GM18873 (cell line): ENCODE data around the gene GRB2.
A peak's percentile ranks its signal among the peaks of the same experiment; 100 is the strongest.
"Not testable (repeated sequence)": the region's sequence is repeated elsewhere in the genome, so short reads cannot be mapped to it uniquely, and the experiment has no call there.

Source experiments
- ATAC-seq: cut with Tn5 transposase; IDR thresholded peaks from one replicate; pipeline ENCODE4 v1.9.1; 2021; ENCODE audit warnings: mild to moderate bottlenecking, moderate library complexity, moderate number of reproducible peaks; ENCODE audit not compliant: unreplicated experiment, low FRiP score

Gene GRB2

DNA sequence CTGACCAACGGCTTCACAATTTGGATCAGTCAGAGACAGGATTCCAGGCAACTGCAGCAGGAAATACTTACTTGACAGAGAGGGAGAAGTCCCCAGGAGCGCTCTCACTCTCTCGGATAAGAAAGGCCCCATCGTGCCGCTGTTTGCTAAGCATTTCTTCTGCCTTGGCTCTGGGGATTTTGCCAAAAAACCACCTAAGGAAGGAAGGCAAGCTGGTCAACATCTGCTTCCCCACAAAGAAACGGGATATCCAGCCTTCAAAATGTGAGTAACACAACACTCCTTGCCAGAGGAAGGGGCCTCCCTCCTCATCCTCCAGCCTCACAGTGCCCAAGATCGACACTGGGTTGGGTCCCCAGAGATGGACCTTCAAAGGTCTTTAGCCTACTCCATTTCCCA lies 79.7 kb downstream of the GRB2 start:
- ATAC-seq = no peak

GRCh38 chr17:75325348-75325747 lies 80.1 kb downstream of the GRB2 start:
- no peak for ATAC-seq

DNA sequence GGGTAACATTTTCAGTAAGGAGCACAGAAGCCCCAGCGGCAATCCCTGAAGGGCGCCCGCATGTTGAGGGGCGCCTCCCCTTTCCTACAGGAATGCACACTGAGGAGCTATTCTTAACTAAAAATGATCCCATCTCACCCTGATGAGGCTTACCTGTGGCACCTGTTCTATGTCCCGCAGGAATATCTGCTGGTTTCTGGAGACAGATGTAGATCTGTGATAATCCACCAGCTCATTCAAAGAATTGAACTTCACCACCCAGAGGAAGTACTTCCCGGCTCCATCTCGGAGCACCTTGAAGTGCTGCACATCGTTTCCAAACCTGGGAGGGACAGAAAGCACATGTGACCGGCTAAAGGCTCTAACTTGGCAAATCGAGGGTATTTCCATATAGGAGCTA lies 84.0 kb downstream of the GRB2 start:
- ATAC-seq = no peak

GRCh38 chr17:75319904-75320691 lies 85.4 kb downstream of the GRB2 start:
- ATAC-seq = peak; percentile 45

DNA sequence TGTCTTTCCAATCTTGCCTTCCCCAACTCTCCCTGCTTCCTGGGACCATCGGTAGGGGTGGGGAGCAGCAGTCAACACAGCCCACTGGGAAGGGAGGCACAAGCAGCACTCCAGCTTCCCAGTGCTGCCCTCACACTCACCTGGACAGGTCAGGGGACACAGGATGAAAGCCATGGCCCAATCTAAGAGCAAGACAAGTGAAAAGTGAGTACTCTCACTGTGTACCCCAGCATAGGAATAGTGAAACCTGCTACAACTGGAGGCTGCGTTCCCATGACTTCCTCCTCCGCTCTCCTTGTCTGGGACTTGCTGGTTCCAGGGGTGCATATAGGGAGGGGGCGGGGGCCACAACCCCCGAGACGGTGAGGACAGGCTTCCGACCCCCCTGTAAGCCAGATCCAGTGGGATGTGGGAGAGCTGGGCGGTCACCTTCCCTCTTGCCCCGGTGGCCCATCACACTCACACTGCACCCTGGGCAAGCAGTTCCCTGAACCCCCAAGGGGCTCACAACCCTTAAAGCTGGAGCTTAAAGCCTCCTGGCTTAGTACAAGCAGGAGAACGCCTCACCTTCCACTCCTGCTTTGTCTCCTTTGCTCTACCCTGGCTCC lies 86.8 kb downstream of the GRB2 start:
- no peak for ATAC-seq

- no peak for ATAC-seq
Observed at GRCh38 chr17:75318211-75318610, 87.3 kb downstream of the GRB2 start.

DNA sequence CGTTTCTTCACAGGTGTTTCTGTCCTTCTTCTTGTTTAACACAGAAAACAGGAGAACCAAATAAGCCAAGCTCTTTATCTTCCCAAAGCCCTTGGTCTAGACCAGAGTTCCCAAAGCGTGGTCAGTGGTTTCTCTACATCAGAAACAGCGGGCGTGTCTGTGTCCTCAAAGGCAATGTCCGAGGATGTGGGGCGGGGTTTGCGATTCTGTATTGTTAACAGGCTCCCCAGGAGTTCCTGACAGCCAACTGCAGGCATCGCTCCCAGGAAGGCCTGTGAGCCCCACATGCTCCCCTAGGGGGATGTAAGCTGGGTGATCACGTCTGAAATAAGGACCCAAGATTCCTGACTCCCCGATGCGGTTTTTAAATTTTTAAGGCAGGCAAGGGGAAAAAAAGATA lies 87.8 kb downstream of the GRB2 start:
- ATAC-seq = no peak

DNA sequence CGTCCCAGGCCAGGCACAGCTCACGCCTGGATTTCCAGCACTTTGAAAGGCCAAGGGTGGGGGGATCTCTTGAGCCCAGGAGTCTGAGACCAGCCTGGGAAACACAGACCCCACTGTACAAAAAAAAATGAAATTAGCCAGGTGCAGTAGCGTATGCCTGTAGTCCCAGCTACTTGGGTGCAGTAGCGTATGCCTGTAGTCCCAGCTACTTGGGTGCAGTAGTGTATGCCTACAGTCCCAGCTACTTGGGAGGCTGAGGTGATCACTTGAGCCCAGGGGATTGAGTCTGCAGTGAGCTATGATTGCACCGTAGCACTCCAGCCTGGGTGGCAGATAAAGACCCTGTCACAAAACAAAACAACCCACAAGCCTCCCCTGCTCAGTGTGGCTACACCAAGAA lies 89.2 kb downstream of the GRB2 start:
- no peak for ATAC-seq

GRCh38 chr17:75315541-75316243 lies 89.8 kb downstream of the GRB2 start:
- no peak for ATAC-seq

DNA sequence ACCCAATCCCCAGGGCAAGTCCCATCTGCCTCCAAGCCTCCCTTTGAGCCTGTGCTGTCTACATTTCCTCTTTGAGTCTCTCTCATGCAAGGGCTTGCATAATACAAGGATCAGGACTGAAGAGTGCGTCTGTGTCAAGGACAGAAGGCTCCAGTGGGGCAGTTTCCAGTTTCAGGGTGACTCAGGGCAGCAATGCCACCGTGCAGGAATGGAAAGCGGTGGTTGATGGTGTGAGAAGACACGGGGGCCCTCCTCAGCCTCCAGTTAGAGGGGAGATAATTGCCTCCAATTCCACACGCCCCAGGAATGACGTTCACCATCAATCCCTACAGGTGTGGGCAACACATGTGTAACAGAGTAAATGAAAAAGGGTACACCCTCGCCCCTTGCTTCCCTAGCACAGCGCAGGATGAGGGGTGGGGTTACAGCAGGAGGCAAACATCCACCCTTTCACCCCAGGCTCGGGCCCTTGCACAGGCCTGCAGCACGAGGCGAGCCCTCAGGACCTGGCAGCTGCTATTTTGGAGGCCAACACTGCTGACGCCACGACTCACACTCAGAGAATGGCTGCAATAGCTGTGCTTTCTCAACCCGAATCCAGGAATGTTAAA lies 91.4 kb downstream of the GRB2 start:
- ATAC-seq = no peak

- ATAC-seq = no peak
Observed at GRCh38 chr17:75308732-75309629, 96.5 kb downstream of the GRB2 start.

- no peak for ATAC-seq
Observed at GRCh38 chr17:75307957-75308731, 97.3 kb downstream of the GRB2 start.

GRCh38 chr17:75301502-75302206 lies 103.8 kb downstream of the GRB2 start:
- ATAC-seq = no peak

- no peak for ATAC-seq
Observed at GRCh38 chr17:75301049-75301448, 104.4 kb downstream of the GRB2 start.

DNA sequence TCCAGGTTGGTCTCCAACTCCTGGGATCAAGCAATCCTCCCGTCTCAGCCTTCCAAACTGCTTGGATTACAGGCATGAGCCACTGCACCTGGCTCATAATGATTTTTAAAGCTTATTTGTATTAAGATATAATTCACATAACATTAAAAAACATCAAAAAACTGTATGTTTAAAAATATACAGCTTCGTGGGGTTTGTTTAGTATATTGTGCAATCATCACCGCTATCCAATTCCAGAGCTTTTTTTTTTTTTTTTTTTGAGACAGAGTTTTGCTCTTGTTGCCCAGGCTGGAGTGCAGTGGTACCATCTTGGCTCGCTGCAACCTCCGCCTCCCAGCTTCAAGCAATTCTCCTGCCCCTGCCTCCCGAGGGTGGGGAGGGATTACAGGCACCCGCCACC lies 105.2 kb downstream of the GRB2 start:
- ATAC-seq = no peak

DNA sequence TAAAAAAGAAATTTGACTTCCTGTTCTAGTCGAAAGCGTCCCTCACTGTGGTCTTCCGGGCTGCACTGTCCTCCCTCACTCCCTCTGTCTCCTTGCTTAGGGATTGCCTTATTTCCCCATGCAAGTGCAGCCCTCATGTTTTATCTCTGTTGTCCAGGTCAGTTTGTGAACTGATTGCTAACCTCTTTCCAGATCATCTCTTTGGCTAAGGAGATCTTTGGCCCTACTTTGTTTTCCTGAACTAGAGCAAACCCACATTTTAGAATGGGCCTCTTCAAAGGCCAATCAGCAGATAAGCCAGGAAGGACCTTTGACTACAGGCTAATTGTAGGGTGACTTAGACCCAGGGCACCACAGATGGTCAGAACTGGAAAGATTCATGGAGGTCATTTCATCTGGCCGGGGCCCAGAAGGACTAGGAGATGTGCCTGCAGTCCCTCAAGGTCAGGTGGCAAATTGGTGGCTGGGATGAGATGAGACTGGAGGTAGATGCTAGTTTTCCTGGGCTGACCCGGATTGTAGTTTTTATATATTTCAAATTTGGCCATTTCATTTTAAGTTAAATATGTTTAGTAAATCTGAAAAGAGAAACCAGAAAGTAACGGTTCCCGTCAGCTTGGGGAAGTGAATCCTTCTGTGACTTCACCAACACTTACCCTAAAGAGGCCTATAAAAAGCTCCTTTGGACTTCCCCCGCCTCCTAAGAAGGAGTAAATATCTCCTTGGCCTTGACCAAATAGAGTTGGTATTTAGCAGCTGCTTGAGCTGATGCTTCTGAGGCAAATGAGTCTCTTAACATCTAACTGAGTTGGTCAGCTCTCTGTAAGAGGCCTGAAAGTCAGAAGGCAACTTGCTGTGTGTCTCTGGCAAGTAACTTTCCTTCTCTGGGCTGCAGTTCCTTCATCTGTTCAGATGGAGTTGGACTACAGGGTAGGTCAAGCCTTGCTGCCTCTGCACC lies 110.0 kb downstream of the GRB2 start:
- ATAC-seq = peak; percentile 67

DNA sequence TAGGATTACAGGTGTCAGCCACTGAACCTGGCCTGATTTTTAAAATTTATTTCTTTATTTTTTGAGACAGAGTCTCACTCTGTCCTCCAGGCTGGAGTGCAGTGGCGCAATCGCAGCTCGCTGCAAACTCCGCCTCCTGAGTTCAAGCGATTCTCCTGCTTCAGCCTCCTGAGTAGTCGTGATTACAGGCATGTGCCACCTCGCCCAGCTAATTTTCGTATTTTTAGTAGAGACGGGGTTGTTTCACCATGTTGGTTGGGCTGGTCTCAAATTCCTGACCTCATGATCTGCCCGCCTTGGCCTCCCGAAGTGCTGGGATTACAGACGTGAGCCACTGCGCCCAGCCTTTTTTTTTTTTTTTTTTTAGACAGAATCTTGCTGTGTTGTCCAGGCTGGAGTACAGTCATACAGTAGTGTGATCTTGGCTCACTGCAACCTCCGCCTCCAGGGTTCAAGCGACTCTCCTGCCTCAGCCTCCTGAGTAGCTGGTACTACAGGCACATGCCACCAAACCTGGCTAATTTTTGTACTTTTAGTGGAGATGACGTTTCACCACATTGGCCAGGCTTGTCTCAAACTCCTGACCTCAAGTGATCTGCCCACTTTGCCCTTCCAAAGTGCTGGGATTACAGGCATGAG lies 112.5 kb downstream of the GRB2 start:
- not testable (repeated sequence) for ATAC-seq
